GM21360 (cell line): Measurements from ENCODE around the gene MRPL20.
"Not testable (repeated sequence)": the region's sequence is repeated elsewhere in the genome, so short reads cannot be mapped to it uniquely, and the experiment has no call there.

Experiments used
- ATAC-seq: cut with Tn5 transposase; IDR thresholded peaks from one replicate; pipeline ENCODE4 v1.9.1; 2021; ENCODE audit warnings: mild to moderate bottlenecking, moderate library complexity; ENCODE audit not compliant: unreplicated experiment

Gene MRPL20

DNA sequence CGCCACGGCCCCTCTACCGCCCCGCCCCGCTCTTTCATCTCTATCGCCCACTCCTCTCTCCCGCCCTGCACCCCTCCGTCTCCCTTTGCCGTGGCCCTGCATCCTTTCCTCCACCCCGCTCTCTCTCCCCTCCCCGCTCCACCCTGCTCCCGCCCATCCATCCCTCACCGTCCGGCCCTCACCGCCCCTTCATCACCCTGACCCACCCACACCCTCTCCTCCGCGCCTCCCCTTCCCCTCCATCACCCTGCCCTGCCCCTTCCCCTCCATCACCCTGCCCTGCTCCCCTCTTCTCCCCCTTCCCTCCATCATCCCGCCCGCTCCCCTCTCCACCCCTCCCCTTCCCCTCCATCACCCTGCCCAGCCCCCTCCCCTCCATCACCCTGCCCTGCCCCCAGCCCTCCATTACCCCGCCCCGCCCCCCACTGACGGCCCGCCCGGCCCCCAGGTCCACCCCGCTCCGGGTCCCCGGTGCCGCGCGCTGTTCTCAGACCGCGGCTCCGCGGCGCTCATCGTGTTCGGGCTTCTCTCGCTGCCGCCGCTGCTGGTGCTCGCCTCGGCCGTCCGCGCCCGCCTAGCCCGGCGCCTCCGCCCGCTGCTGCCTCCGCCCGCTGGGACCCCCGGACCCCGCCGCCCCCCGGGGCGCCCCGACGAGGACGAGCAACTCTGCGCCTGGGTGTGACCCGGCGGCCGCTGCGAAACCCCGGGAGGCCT is 20.2 kb upstream of the MRPL20 start:
- ATAC-seq, result no peak

- ATAC-seq, result no peak
Measured at GRCh38 chr1:1426496-1427105, 19.5 kb upstream of the MRPL20 start.

DNA sequence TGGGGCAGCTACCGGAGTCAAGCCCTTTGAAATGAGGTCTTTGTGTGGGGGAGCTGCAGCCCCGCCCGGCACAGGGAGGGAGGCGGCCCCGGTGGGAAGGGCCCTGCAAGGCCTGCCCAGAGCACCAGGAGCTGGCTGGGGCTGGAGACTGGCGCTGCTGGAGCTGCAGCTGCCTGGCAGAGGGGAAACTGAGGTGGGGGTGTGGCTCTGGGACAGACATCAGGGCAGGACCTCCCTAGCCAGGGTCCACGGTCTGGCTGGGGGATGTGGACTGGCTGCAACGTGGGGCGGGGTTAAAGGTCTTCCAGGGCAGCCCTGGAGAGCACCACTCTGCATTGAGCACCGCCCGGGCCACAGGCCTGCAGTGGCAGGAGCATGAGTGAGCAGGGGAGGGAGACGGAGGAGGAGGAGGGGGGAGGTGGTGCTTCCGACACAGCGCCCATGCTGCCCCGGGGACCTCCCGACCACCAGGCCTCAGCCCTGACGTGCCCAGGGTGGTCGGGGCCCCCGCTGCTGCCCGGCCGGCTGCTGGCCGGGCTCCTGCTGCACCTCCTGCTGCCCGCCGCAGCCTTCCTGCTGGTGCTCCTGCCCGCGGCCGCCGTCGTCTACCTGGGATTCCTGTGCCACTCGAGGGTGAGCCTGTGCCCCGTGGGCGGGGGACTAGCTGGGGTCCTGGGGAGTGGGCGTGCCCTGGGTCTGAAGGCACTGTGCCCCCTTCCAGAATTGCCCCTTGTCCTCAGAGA is 18.8 kb upstream of the MRPL20 start:
- ATAC-seq, result no peak

DNA sequence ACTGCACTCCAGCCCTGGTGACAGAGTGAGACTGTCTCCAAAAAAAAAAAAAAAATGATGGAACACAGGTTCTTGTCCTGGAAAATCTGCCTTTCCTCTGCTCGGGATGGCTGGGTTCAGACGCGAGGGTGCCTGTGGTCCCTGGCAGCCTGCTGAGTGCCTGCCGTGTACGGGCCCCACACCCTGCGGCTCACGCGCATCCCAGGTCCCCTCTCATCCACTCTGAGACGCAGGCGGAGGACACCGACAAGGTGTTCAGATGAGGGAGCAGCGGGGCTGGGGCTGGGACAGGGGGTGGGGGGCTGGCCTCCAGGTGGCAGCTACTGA is 18.3 kb upstream of the MRPL20 start:
- ATAC-seq, result no peak

GRCh38 chr1:1424707-1425106 is 17.6 kb upstream of the MRPL20 start:
- ATAC-seq, result no peak

DNA sequence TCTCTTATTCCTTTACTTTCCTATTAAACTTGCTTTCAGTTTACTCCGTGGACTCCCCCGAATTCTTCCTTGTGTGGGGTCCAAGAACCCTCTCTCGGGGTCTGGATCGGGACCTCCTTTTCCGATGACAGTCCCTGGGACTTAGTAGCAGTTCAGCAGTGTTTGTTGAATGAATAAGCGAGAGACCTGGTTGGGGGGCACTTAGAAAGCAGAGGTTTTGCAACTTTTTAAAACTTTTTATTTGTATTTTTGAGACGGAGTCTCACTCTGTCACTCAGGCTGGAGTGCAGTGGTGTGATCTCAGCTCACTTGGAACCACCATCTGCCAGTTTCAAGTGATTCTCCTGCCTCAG is 16.1 kb upstream of the MRPL20 start:
- no peak for ATAC-seq

GRCh38 chr1:1422465-1423244 is 15.6 kb upstream of the MRPL20 start:
- ATAC-seq, result no peak

DNA sequence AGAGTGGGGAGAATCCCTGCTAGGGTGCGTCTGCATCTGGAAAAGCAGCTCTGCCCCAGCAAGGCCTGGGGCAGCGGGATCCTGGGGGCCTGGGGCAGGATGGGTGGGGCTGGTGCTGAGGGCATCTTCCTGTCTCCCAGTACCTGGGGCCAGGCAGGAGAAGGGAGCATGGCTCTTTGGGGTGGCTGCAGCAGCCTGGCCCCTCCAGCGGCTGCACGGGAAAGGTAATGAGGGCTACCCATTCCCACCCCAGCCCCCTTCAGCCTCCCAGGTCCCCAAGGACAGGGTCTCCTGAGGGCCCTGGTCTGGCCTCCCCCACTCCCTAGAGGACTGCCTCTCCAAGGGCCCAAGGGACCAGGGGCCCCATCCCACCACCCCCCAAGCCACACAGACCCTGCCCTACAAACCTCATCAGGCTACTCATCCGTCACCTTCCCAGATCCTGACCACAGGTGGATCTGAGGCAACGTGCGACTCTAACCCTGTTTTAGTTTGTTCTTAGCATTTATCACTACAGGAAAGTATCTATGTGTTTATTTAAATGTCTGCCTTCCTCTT is 14.9 kb upstream of the MRPL20 start:
- ATAC-seq, result no peak

DNA sequence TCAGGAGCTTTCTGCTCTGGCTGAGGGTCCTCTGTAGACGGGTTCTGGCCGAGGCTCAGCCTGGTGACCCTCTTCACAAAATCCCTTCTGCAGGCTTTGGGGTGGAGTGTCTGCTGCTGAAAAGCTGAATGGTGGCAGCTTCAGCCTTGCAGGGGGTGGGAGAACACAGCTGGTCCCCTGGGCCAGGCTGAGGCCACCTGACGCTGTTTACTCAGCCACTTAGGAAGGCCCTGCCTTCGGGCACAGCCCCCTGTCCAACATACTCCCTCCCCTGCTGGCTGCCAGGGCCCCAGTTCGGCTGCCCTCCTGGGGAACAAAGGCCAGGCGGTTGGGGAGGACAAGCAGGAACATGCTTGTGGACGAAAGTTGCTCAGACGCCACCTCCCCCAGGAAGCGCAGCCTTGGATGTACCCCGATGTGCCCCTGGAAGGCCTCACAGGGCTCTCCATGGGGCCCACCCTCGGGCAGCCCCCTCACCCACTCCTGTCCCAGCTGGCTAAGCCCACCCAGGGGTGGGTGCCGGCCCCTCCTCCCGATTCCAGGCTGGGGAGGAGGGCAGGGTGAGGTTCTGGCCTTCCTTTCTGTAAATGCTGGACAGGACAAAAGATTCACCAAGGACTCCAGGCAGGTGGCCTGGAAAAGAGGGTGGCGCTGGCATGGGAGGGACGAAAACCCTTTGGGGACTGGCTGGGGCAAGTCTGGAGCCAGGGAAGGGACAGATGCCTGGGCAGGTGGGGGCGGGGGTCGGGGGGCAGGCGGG is 14.2 kb upstream of the MRPL20 start, which contains the start of gene ANKRD65:
Gene ANKRD65, minus strand, starts transcription at position 130 of the 760 bp plus-strand sequence. CDS start 271 bp downstream, outside the sequence.
- ATAC-seq, result no peak

- ATAC-seq, result no peak
Measured at GRCh38 chr1:1420654-1421141, 13.6 kb upstream of the MRPL20 start.

DNA sequence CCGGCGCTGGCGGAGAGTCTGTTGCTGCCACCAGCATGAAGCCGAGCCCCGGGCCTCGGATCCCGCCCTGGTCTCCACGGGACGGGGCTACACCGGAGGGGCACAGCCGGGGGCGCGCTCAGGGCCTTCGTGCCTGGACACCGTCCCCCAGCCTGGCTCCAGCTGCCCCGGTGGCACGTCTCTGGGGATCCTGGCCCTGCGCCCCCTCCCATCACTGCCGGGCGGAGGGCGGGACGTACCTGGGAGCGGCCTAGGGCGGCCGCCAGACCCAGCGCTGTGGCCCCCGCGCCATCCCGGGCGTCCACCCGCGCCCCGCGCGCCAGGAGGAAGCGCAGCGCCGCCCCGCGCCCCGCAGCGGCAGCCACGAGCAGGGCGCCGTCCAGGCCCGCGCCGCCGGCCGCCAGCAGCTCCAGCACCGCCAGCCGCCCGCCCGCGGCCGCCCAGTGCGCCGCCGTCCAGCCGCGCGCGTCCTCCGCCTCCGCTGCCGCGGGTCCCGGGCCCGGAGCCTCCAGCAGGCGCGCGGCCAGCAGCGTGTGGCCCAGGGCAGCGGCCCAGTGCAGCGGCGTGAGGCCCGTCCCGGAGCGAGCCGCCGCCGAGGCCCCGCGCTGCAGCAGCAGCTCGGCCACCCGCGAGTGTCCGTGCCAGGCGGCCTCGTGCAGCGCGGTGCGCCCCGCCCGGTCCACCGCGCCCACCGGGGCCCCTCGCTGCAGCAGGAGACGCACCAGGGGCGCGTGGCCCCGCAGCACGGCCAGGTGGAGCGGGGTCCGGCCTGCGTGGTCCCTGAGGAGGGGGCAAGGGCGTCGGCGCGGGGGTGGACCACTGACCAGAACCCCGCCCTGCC is 12.9 kb upstream of the MRPL20 start:
- no peak for ATAC-seq

GRCh38 chr1:1419363-1419812 is 12.3 kb upstream of the MRPL20 start:
- no peak for ATAC-seq

DNA sequence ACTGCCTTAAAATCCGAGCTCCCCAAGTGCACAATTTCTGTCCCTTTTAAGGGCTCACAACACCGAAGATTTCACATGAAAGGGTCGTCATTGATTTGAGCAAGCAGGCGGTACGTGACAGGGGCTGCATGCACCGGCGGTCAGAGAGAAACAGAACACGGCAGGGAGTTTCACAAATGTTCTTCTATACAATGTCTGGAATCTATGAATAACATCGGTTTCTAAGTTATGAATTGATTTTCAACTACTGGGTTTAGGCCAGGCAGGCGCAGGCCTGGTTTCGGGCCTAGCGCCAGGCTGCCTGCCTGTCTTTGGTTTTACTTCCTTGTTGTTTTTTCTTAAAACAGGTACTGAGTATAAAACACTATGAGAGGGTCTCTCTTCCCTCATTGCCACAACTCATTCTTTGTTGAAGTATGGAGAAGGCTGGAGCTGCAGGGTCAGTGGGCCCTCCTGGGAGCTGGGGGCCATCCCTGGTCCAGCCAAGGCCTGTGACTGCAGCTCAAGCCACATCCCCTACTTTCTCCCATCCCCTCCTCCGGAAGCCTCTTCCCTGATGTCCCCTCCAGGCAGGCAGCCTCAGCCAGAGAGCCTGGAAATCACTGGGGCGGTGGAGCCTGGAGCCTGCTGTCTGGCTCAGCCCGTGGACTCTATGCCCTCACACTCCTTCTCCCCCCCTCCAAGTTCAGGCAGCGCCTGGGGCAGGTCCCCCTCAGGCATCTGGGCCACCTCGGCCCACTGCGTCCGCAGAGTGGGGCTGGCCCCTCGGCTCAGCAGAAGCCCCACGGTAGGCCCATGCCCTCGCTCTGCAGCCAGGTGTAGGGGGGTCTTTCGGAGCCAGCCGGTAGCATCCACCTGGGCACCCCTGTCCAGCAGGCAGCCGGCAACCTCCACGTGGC is 11.6 kb upstream of the MRPL20 start:
- ATAC-seq, result no peak

DNA sequence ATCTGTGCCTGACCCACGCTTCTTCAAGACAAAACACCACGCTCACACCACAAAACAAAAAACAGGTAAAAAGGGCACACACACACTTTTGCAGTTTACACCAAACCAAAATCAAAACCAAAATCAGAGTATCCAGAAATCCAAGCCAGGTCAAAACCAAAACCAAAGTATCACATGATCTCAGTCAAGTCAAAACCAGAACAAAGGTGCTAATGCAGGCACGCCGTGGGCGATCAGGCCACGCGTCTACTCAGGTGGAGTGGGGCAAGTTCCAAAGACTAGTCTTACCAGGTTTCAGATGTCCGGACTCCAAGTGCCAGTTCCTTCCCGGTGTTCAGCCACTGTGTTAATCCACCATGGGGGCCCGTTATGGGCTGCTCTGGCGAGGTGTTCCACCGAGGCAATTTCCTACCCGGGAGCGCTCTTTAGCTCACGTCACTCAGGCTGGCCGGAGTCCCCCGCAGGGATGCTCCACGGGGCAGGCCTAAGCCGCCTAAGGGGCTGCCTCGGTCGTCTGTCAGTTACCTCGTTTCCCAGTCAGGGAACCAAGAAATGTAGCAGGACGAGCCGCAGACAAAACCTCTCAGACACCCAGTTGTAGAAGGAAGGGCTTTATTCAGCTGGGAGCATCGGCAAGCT is 10.9 kb upstream of the MRPL20 start:
- not testable (repeated sequence) for ATAC-seq

- ATAC-seq, result not testable (repeated sequence)
Measured at GRCh38 chr1:1417396-1417795, 10.3 kb upstream of the MRPL20 start.

- ATAC-seq, result no peak
Measured at GRCh38 chr1:1415751-1416150, 8.7 kb upstream of the MRPL20 start.

DNA sequence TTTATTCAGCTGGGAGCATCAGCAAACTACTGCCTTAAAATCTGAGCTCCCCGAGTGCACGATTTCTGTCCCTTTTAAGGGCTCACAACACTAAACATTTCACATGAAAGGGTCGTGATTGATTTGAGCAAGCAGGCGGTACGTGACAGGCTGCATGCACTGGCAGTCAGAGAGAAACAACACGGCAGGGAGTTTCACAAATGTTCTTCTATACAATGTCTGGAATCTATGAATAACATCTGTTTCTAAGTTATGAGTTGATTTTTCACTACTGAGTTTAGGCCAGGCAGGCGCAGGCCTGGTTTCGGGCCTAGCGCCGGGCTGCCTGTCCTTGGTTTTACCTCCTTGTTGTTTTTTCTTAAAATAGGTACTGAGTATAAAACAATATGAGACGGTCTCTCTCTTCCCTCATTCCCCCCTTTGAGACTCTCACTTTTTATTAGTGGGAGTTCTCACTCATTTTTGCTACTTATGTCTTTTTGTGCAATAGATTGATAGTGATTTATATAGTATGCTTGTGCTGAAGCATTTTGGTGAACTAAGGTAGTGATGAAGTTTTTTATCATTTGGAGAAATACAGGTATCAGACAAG is 5.3 kb upstream of the MRPL20 start:
- ATAC-seq, result not testable (repeated sequence)
